Colonic mucosa (tissue), 4 donors: ENCODE results near the gene NECTIN2. TPM values are rescaled to one million over a fixed set of nuclear protein-coding genes. Genes with fewer than 3 reads are reported as not detected.
A peak's percentile ranks its signal among the peaks of the same experiment; 100 is the strongest.

Experiments
- DNase-seq: peaks from one replicate; pipeline ENCODE4 v3.0.0-alpha.2; 2020
- H3K27ac ChIP-seq: fragments of 200-600 bp; one replicate; pipeline ENCODE4 v1.8.0; 2021
- H3K27me3 ChIP-seq: fragments of 200-600 bp; one replicate; pipeline ENCODE4 v1.8.0; 2021
- H3K36me3 ChIP-seq: fragments of 200-600 bp; one replicate; pipeline ENCODE4 v1.8.0; 2021
- H3K4me1 ChIP-seq: fragments of 200-600 bp; one replicate; pipeline ENCODE4 v1.8.0; 2021; ENCODE audit warnings: mild to moderate bottlenecking
- H3K4me3 ChIP-seq: fragments of 200-600 bp; one replicate; pipeline ENCODE4 v1.8.0; 2021
- H3K9ac ChIP-seq, 2 donors: one replicate each; pipeline ENCODE4 v1.7.0; 2013; ENCODE audit warnings: control low read depth in 2 of 2, low read depth in 2 of 2, low read length in 2 of 2
- H3K9me3 ChIP-seq: fragments of 200-600 bp; one replicate; pipeline ENCODE4 v1.8.0; 2021
- intact Hi-C: fragments of 100-400 bp; cut with DNase I; formaldehyde crosslinking; loops from one replicate; pipeline ENCODE4 v1.14.1; 2022
- total RNA-seq, 2 donors: library from RNA; stranded (reverse); fragmentation: NEBNext Ultra II Directional in 1 of 2; extraction: Animal tissue kit (Norgen Biotek cat#: 25700) in 1 of 2; gene quantifications; one replicate each; pipeline ENCODE4 v1.2.1, GENCODE V29; 2021
- TF ChIP-seq, protein P1 (sequence below): fragments of 200-600 bp; IDR thresholded peaks from one replicate; pipeline ENCODE4 v1.8.0; 2022; ENCODE audit warnings: antibody characterized with exemption, mild to moderate bottlenecking
- donor health status: healthy.
- donor health status: DM: no; HTN: no; CAD: no.
- donor health status: DM: no; HTN: no; CAD: no.

Gene NECTIN2
- total RNA-seq, 2 donors from 2014 or later: 115 to 121 TPM

DNA sequence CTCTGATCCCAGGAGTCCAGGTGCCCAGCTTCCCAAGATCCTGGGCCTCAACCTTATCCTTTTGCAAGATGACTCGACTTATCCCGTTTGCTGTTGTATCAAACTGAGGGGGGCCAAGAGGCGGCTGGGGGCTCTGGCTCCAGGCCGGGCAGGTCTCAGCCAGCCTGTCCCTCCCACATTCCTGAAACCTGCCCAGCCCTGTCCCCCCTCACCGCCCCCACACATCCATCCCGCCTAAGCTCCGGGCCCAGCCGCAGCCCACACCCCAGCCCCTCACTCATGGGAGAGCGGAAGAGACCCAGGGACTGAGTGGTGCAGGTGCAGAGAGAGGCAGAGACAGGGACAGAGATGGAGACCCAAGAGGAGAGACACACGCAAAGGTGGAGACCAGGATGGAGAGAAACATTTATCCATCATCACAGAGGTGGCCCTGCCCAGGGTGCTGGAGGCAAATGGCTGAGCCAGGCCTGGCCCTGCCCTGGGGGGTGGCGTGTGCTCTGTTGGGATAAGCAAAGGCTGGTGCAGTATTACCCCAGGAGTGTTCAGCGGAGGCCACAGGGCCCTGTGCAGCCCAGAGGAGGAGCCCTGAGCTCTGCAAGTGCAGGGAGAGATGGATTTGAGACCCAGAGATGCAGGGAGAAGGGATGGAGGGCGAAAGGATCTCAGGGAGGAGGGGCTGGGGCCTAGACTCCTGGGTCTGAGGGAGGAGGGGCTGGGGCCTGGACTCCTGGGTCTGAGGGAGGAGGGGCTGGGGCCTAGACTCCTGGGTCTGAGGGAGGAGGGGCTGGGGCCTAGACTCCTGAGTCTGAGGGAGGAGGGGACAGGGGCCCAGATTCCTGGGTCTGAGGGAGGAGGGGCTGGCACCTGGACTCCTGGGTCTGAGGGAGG lies 35.6 kb upstream of the NECTIN2 start:
- H3K27ac ChIP-seq: no peak overlapping the region
- intact Hi-C loops: no loop called here
- H3K4me1 ChIP-seq: peaks cover 10% of the 10 kb centered on the region
- no peaks in the 10 kb centered on the region for H3K27me3 ChIP-seq
- H3K36me3 ChIP-seq: no peaks in the 10 kb centered on the region
- no peak overlapping the region for H3K4me3 ChIP-seq
- no peak overlapping the region for H3K9ac ChIP-seq
- no peaks in the 10 kb centered on the region for H3K9me3 ChIP-seq
- no peak for DNase-seq
- TF ChIP-seq, protein P1, sequence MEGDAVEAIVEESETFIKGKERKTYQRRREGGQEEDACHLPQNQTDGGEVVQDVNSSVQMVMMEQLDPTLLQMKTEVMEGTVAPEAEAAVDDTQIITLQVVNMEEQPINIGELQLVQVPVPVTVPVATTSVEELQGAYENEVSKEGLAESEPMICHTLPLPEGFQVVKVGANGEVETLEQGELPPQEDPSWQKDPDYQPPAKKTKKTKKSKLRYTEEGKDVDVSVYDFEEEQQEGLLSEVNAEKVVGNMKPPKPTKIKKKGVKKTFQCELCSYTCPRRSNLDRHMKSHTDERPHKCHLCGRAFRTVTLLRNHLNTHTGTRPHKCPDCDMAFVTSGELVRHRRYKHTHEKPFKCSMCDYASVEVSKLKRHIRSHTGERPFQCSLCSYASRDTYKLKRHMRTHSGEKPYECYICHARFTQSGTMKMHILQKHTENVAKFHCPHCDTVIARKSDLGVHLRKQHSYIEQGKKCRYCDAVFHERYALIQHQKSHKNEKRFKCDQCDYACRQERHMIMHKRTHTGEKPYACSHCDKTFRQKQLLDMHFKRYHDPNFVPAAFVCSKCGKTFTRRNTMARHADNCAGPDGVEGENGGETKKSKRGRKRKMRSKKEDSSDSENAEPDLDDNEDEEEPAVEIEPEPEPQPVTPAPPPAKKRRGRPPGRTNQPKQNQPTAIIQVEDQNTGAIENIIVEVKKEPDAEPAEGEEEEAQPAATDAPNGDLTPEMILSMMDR: no peak

DNA sequence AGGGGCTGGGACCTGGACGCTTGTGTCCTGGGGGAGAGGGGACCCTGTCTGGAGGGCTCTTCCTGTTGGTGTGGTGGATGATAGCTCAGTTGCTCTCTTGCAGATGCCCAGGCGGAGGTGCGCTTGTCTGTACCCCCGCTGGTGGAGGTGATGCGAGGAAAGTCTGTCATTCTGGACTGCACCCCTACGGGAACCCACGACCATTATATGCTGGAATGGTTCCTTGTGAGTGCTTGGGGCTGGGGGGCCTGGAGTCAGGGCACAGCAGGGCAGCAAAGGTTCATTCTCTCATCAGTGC lies 35.0 kb upstream of the NECTIN2 start:
- intact Hi-C loops: no loop called here
- Histone ChIP-seq H3K9ac (peak overlapping the region in 1 of 2 donors; percentile 35), H3K27me3 (no peaks in the 10 kb centered on the region)

DNA sequence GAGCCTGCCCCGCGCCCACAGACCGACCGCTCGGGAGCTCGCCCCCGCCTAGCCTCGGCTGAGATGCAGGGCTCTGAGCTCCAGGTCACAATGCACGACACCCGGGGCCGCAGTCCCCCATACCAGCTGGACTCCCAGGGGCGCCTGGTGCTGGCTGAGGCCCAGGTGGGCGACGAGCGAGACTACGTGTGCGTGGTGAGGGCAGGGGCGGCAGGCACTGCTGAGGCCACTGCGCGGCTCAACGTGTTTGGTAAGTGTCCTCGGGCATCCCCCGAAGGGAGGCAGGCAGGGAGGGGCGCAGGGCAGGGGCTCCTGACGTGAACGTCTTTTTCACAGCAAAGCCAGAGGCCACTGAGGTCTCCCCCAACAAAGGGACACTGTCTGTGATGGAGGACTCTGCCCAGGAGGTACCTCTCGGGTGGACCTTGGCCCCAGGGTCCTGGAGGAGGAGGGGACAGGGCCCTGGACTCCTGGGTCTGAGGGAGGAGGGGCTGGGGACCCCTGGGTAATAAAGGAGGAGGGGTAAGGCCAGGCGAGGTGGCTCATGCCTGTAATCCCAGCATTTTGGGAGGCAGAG lies 33.9 kb upstream of the NECTIN2 start:
- DNase-seq: no peak
- no peak overlapping the region for H3K4me3 ChIP-seq
- H3K27me3 ChIP-seq: no peaks in the 10 kb centered on the region
- H3K36me3 ChIP-seq: no peaks in the 10 kb centered on the region
- H3K9ac ChIP-seq: no peak overlapping the region
- H3K9me3 ChIP-seq: no peaks in the 10 kb centered on the region
- H3K27ac ChIP-seq: no peak overlapping the region
- intact Hi-C loops: no loop called here
- TF ChIP-seq, protein P1: no peak
- peaks cover 10% of the 10 kb centered on the region for H3K4me1 ChIP-seq

More for the DNA sequence above, 35.0 kb upstream of the NECTIN2 start:
- TF ChIP-seq, protein P1: no peak
- no peak overlapping the region for H3K27ac ChIP-seq
- peaks cover 10% of the 10 kb centered on the region for H3K4me1 ChIP-seq
- DNase-seq: no peak
- H3K9me3 ChIP-seq: no peaks in the 10 kb centered on the region
- no peaks in the 10 kb centered on the region for H3K36me3 ChIP-seq
- H3K4me3 ChIP-seq: no peak overlapping the region

DNA sequence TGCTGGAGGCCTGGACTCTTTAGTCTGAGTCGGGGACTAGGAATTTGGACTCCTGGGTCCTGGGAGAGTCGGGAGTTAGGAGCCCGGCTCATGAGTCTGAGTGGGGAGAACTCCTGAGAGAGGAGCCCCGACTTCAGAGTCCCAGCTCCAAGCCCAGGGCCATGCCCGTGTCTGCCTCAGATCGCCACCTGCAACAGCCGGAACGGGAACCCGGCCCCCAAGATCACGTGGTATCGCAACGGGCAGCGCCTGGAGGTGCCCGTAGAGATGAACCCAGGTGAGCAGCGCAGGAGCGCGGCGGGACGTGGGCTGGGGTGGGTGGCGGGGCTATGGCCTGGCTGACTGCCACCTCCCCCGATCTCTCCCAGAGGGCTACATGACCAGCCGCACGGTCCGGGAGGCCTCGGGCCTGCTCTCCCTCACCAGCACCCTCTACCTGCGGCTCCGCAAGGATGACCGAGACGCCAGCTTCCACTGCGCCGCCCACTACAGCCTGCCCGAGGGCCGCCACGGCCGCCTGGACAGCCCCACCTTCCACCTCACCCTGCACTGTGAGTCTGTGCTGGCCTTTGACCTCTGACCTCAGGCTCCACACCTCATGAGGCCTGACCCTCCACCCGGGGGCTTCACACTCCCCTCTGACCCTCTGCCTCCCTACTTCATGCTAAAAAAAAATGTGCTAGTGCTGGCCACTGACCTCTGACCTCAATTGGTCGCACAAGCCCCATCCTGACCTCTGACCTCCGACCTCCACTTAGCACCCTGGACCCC lies 32.8 kb upstream of the NECTIN2 start:
- TF ChIP-seq, protein P1: no peak
- DNase-seq: no peak
- Histone ChIP-seq H3K4me1 (peaks cover 8% of the 10 kb centered on the region), H3K4me3 (no peak overlapping the region), H3K9ac (no peak overlapping the region), H3K36me3 (no peaks in the 10 kb centered on the region), H3K9me3 (no peaks in the 10 kb centered on the region), H3K27ac (no peak overlapping the region), H3K27me3 (no peaks in the 10 kb centered on the region)
- intact Hi-C loops: no loop called here

DNA sequence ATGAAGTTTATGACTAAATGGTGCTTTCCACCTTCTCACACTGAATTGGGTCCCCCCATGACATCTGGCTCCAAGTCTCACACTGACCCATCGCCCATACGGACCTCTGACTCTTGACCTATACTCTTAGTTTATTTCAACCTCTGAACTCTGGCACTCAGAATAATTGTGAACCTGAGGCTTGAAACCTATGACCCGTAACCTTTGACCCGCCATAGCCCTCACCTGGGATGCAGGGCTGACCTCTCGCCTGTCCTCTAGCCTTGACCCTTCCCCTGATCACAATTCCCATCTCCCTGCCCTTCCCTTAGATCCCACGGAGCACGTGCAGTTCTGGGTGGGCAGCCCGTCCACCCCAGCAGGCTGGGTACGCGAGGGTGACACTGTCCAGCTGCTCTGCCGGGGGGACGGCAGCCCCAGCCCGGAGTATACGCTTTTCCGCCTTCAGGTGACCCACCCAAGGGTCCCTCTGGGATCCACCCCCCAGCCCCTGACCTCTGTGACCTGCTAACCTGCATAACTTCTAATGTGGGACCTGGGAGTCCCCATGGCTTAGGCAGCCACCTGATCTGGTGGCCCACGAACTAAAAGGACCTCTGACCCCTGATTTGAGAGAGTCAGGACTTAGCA lies 32.1 kb upstream of the NECTIN2 start:
- no peaks in the 10 kb centered on the region for H3K27me3 ChIP-seq
- intact Hi-C loops: no loop called here
- H3K27ac ChIP-seq: no peak overlapping the region
- no peak overlapping the region for H3K9ac ChIP-seq
- H3K9me3 ChIP-seq: no peaks in the 10 kb centered on the region
- TF ChIP-seq, protein P1: no peak
- no peaks in the 10 kb centered on the region for H3K36me3 ChIP-seq
- no peak for DNase-seq
- H3K4me1 ChIP-seq: peaks cover 4% of the 10 kb centered on the region
- H3K4me3 ChIP-seq: no peak overlapping the region
